ENCODE results near the gene HPX.
A peak's percentile ranks its signal among the peaks of the same experiment; 100 is the strongest.

Gene HPX

GRCh38 chr11:6458352-6459098 is 17.7 kb upstream of the HPX start:
- DNase-seq, result no peak

- no peak for DNase-seq
Observed at GRCh38 chr11:6457581-6458320, 17.0 kb upstream of the HPX start.

- no peak for DNase-seq
Observed at GRCh38 chr11:6456361-6457073, 15.7 kb upstream of the HPX start.

GRCh38 chr11:6455070-6455469 is 14.3 kb upstream of the HPX start:
- no peak for DNase-seq

GRCh38 chr11:6453152-6453551 is 12.4 kb upstream of the HPX start:
- DNase-seq, result no peak

- DNase-seq, result no peak
Observed at GRCh38 chr11:6452219-6452618, 11.4 kb upstream of the HPX start.

GRCh38 chr11:6448574-6448973 is 7.8 kb upstream of the HPX start:
- DNase-seq, result no peak

GRCh38 chr11:6443269-6444003 is 2.6 kb upstream of the HPX start:
- DNase-seq, result peak; percentile 81

- DNase-seq, result no peak
Observed at GRCh38 chr11:6442441-6442840, 1.7 kb upstream of the HPX start.

- DNase-seq, result peak; percentile 67
Observed at GRCh38 chr11:6438979-6439571, 1.7 kb downstream of the HPX start.

GRCh38 chr11:6437993-6438392 is 2.8 kb downstream of the HPX start:
- DNase-seq, result no peak

- no peak for DNase-seq
Observed at GRCh38 chr11:6437423-6437822, 3.4 kb downstream of the HPX start.

- DNase-seq, result no peak
Observed at GRCh38 chr11:6433998-6434660, 6.7 kb downstream of the HPX start.

- no peak for DNase-seq
Observed at GRCh38 chr11:6431861-6432260, 8.9 kb downstream of the HPX start.

- no peak for DNase-seq
Observed at GRCh38 chr11:6427516-6427915, 13.3 kb downstream of the HPX start.

- DNase-seq, result no peak
Observed at GRCh38 chr11:6420677-6421076, 20.1 kb downstream of the HPX start.

GRCh38 chr11:6419009-6419631 is 21.7 kb downstream of the HPX start, which contains the start of gene APBB1:
Gene APBB1 (minus strand): TSS chr11:6419094. CDS start chr11:6411347, 7,747 bp downstream.
- peak; percentile 88 for DNase-seq

GRCh38 chr11:6418557-6419008 is 22.2 kb downstream of the HPX start:
- no peak for DNase-seq

- no peak for DNase-seq
Observed at GRCh38 chr11:6417907-6418556, 22.8 kb downstream of the HPX start.

GRCh38 chr11:6415797-6416196 is 25.0 kb downstream of the HPX start:
- DNase-seq, result no peak

GRCh38 chr11:6414874-6415328 is 25.9 kb downstream of the HPX start:
- no peak for DNase-seq

All from activated CD8-positive, alpha-beta memory T cell treated with anti-CD3 and anti-CD28 coated beads for 24 hours (primary cell).